ENCODE data around the gene B4GALT1. TPM values are rescaled to one million over a fixed set of nuclear protein-coding genes. Genes with fewer than 3 reads are reported as not detected.

B4GALT1 gene
- total and polyA plus RNA-seq, 12 donors: 14.8 to 117 (median 42.6) TPM

DNA sequence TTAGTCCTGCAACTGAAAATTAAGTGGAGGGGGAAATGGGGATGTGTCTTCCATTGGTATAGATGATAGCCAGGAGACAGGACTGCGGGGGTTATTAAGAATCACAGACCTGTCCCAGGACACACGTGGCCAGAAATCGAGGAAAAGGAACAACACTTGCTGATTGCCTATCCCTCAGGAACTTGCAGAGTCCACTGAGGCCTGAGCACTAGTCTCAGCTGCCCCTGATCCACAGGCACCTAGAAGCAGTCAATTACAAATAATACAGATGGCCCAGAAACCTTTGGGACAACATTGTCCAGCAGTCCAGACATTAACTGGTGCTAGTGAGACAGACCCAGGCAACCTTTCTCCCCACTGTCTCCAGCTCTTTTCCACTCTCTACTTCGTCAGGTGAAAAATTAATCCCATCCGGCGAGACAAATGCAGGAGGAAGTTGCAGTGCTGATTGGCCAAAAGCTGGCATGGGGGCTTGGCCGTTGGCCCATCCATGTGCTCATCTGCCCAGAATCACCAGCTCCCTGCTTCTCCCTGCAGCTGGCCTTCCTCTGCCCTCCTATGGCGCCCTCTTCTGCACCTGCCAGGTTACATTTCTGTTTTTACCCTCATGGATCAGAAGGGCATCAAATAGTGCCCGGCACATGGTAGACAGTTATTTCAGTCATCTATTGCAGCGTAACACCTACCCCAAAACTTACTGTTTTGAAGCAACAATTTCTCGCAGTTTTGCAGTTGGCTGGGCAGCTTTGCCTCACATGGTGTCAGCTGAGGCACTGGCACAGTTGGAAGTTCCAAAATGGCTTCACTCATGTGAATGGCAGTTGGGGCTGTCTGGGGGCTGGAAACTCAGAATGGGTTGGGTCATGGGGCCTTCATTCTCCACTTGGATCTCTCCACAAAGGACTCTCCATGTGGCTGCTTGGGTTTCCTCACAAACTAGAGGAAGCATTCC lies 3.6 kb upstream of the B4GALT1 start:
- peaks cover 8 to 44% (median 35%) of the 10 kb centered on the region in 9 donors for H3K4me1 ChIP-seq
- ATAC-seq: peak in 2 of 8 donors; percentile 5 to 30
- peak; percentile 64 to 70 for DNase-seq

GRCh38 chr9:33168941-33169544 lies 1.9 kb upstream of the B4GALT1 start:
- no peaks in the 10 kb centered on the region for H3K36me3 ChIP-seq
- ATAC-seq: no peak
- peak overlapping the region in 5 of 10 donors; percentile 98 to 100 (median 99) for H3K27ac ChIP-seq
- H3K4me1 ChIP-seq: peaks cover 11 to 60% (median 50%) of the 10 kb centered on the region in 9 donors
- no peak overlapping the region for H3K4me3 ChIP-seq
- H3K9me3 ChIP-seq: no peaks in the 10 kb centered on the region
- no peak for DNase-seq
- TF ChIP-seq, protein P1, sequence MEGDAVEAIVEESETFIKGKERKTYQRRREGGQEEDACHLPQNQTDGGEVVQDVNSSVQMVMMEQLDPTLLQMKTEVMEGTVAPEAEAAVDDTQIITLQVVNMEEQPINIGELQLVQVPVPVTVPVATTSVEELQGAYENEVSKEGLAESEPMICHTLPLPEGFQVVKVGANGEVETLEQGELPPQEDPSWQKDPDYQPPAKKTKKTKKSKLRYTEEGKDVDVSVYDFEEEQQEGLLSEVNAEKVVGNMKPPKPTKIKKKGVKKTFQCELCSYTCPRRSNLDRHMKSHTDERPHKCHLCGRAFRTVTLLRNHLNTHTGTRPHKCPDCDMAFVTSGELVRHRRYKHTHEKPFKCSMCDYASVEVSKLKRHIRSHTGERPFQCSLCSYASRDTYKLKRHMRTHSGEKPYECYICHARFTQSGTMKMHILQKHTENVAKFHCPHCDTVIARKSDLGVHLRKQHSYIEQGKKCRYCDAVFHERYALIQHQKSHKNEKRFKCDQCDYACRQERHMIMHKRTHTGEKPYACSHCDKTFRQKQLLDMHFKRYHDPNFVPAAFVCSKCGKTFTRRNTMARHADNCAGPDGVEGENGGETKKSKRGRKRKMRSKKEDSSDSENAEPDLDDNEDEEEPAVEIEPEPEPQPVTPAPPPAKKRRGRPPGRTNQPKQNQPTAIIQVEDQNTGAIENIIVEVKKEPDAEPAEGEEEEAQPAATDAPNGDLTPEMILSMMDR (IDR thresholded peaks at IDR 0.05): no peak
- no peaks in the 10 kb centered on the region for H3K27me3 ChIP-seq
- WGBS, 2 donors: 83 to 91% methylated on average over 1 of the region's 1 CpG
- intact Hi-C loops (cut with DNase I): loop anchor here in 7 of 10 donors (1.0 to 10.0 kb wide), 10 partner anchors 37 to 88 kb away; no protein-coding TSS in a partner anchor

More for the DNA sequence above, 3.6 kb upstream of the B4GALT1 start:
- WGBS, 2 donors: 54 to 57% methylated on average over 11 of the region's 11 CpGs
- Histone ChIP-seq H3K27ac (peak overlapping the region in 7 of 10 donors; percentile 3 to 63 (median 43)), H3K9me3 (no peaks in the 10 kb centered on the region), H3K4me3 (no peak overlapping the region), H3K36me3 (no peaks in the 10 kb centered on the region), H3K27me3 (no peaks in the 10 kb centered on the region)
- intact Hi-C loops (cut with DNase I): loop anchor here in 9 of 10 donors (2.0 to 10.0 kb wide), 6 partner anchors 52 to 90 kb away; no protein-coding TSS in a partner anchor
- TF ChIP-seq, protein P1 (IDR thresholded peaks at IDR 0.05): peak in 8 of 9 donors; percentile 8 to 70 (median 52)

- 49 to 57% methylated on average over 8 of the region's 8 CpGs for WGBS, 2 donors
- no peak for DNase-seq
- peaks cover 21 to 70% (median 60%) of the 10 kb centered on the region in 9 donors for H3K4me1 ChIP-seq
- ATAC-seq: peak in 1 of 8 donors; percentile 1
- peak overlapping the region; percentile 81 to 100 (median 99) for H3K27ac ChIP-seq
- TF ChIP-seq, protein P1 (IDR thresholded peaks at IDR 0.05): no peak
- no peaks in the 10 kb centered on the region for H3K9me3 ChIP-seq
- H3K27me3 ChIP-seq: no peaks in the 10 kb centered on the region
- no peaks in the 10 kb centered on the region for H3K36me3 ChIP-seq
- intact Hi-C loops (cut with DNase I): loop anchor here in 7 of 10 donors (1.0 to 10.0 kb wide), 12 partner anchors 36 to 87 kb away; no protein-coding TSS in a partner anchor
- peak overlapping the region in 9 of 10 donors; percentile 74 to 100 (median 96) for H3K4me3 ChIP-seq
Observed at GRCh38 chr9:33167972-33168461, 881 bp upstream of the B4GALT1 start.

Measured in heart right ventricle (tissue), 16 donors.